Measurements from ENCODE around the gene ANKRD23.
"Not testable (repeated sequence)": the region's sequence is repeated elsewhere in the genome, so short reads cannot be mapped to it uniquely, and the experiment has no call there.

ANKRD23 gene

DNA sequence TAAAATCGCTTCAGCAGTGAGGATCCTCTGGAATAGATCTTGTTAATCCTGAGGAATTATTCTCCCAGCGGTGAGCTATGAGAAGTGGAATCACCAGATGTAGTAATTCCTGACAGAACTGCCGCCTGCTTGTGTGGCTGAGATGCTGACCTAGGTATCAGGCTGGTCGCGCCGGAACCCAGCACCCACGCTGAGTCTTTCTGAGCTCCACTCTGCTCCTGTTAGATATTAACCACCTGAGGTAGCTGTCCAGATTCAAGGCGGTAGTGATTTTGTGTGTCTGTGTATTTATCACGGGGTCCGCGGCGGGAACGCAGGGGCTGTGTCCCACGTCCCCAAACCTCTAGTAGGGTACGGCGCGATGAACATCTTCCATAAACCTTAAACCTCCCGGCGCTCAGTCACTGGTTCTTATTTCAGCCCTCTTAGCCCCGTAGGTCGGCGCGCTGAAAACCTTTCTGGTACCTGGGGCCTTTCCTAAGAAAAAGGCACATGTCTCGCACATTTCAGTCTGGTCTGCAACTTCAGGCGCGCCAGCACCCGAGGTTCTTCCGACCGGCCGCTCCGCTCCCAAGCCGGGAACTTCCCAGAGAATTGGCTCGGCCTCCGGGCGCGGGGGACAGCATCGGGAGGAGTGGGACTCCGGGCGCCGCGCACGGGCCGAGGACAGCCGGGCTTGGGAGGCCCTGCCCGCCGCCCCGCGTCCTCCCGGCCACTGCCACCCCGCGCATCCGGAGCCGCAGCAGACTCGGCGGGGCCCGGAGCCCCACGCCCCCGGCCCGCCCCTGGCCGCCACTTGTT lies 28.3 kb downstream of the ANKRD23 start:
- no peak for DNase-seq (ENCODE audit: low read depth)

GRCh38 chr2:96813656-96814055 lies 30.2 kb downstream of the ANKRD23 start:
- no peak for DNase-seq (ENCODE audit: low read depth)

DNA sequence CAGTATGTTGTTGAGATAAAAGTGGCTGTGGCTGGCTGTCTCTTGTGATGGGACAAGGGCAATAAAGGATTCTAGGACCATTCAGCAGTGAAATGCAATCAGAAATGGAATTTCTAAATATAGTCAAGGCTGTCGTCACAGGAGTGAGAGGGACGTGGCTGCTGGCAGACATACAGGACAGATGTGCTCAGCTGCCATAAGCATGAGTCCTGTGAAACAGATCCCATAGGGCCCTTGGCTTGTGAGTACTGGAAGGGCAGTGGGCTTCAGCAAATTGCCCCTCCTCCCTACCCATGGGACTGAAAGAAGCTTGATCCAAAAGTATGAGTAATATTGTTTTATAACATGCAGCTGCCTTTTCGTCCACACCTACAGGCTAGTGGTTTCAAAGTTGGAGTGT lies 31.9 kb downstream of the ANKRD23 start:
- no peak for DNase-seq (ENCODE audit: low read depth)

DNA sequence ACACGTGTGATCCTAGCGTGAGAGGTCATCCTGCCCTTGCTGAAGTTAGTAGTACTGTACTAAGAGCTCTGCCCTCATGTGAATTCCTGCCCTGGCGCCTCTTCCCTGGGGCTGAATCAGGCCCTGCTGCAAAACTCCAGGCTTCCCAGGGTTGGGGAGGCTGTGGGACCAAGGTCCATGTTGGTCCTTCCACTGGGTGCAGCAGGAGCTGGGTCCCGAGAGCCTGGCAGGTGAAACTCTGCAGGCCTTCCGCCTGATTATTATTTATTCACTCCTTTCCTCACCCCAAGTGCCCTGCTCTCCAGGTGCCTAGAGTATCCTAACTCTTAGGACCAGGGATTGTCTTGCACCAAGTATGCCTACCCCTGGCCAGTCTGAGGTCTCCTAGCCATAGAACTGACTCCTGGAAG lies 33.0 kb downstream of the ANKRD23 start:
- DNase-seq (ENCODE audit: low read depth): no peak

GRCh38 chr2:96809951-96810782 lies 33.7 kb downstream of the ANKRD23 start:
- no peak for DNase-seq (ENCODE audit: low read depth)

DNA sequence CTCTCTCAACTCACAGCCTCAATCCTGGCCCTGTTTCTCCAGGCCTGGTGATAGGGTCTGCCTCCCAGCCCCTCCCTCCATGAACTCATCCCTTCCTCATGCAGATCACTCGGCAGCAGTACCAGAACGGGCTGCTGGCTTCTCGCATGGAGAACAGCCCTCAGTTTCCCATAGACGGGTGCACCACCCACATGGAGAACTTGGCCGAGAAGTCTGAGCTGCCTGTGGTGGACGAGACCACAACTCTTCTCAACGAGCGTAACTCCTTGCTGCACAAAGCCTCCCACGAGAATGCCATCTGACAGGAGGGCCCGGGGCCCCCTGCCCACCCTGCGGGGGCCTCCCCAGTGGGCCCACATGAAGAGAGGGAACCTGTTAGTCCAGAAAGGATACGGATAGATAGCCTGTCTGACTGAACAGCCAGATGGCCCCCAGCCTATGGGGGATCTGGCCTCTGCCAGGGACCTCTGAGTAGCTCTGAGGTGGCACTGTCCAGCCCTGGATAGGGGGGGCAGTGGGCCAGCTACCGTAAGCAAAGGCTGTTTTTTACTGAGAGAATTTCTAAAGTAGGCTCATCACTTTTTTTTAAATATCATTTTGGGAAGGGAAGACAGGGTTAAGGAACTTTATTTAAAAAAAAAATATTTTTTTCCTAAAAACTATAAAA lies 34.5 kb downstream of the ANKRD23 start:
- no peak for DNase-seq (ENCODE audit: low read depth)

- no peak for DNase-seq (ENCODE audit: low read depth)
Observed at GRCh38 chr2:96808176-96808837, 35.5 kb downstream of the ANKRD23 start.

GRCh38 chr2:96807127-96807471 lies 36.7 kb downstream of the ANKRD23 start:
- no peak for DNase-seq (ENCODE audit: low read depth)

- peak; percentile 24 for DNase-seq (ENCODE audit: low read depth)
Observed at GRCh38 chr2:96806468-96807126, 37.2 kb downstream of the ANKRD23 start.

DNA sequence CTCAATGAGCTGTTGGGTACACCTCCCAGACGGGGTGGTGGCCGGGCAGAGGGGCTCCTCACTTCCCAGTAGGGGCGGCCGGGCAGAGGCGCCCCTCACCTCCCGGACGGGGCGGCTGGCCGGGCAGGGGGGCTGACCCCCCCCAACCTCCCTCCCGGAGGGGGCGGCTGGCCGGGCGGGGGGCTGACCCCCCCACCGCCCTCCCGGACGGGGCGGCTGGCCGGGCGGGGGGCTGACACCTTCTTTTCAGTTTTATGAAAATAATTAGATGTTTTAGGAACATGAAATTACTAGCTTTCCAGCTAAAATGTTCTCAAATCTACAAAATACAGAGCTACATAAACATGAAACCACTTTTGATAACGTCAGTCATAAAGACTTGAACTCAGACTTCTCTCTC lies 37.9 kb downstream of the ANKRD23 start:
- DNase-seq (ENCODE audit: low read depth): not testable (repeated sequence)

DNA sequence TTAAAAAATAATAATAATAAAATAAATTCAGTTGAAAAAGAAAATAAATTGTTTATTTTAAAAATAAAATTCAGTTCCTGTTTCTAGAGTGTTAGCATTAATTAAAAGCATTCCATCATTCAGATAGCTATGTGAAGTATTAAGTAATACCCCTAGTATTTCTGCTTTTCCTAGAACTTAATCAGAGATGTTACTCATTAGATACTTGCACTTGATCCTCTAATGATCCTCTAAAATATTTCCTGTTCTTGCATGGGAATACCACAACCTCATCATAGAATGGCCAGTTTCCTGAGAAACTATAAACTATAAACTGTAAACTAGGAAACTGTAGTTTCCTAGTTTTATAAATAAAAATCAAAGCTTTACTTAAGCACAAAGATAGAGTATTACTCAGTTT lies 38.8 kb downstream of the ANKRD23 start:
- DNase-seq (ENCODE audit: low read depth): no peak

- DNase-seq (ENCODE audit: low read depth): no peak
Observed at GRCh38 chr2:96802721-96803120, 41.1 kb downstream of the ANKRD23 start.

GRCh38 chr2:96801786-96802595 lies 41.8 kb downstream of the ANKRD23 start:
- DNase-seq (ENCODE audit: low read depth): peak; percentile 48

GRCh38 chr2:96801005-96801785 lies 42.6 kb downstream of the ANKRD23 start:
- DNase-seq (ENCODE audit: low read depth): peak; percentile 57

GRCh38 chr2:96800061-96801004 lies 43.5 kb downstream of the ANKRD23 start:
- DNase-seq (ENCODE audit: low read depth): no peak

DNA sequence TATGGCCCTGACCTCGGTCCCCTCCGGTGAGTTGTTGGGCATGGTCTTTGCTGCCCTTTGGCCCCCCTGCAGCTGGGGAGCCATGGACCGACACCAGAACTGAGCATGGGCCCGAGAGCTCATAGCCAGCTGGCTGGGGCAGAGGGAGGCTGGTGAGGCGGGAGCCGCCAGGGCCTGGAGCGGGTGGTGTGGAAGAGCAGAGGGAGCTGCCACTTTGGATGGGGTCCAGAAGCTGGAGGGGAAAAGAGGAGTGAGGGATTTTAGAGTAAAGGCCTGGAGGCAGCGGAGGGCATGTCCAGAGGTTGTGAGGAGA lies 44.2 kb downstream of the ANKRD23 start:
- DNase-seq (ENCODE audit: low read depth): no peak

DNA sequence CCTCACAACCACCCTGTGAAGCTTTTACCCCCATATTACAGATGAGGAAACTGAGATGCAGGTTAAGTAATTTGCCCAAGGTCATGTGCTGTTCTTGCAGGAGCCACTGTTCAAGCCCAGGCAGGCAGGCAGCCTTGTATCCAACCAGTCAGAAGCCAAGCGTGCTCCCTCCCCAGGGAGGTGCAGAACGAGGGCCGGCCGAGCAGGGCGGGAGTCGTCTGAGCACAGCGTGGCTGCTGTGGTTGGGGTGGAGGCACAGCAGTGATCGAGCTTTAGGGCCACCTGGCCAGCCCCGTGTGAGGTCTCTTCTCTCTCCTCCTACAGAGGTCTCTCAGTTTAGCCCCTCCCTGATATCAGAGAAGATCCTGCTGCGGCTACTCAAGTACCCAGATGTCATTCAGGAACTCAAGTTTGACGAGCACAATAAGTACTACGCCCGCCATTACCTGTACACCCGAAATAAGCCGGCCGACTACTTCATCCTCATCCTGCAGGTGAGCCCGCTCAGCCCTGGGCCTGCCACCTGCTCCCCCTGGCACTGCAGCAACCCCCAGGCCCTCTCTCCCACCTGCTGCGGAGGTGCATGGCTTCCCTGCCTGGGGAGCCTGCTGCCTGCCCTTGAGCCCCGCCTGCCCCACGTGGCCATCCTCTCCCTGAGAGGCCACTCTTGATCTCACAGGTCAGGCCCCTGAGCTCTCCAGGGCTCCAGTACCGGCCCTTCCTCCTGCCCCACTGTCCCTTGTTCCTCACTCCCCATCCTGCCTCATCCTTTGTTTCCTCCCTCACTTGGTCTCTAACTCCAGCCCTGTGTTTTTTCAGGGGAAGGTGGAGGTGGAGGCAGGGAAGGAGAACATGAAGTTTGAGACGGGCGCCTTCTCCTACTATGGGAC lies 44.8 kb downstream of the ANKRD23 start:
- DNase-seq (ENCODE audit: low read depth): no peak

GRCh38 chr2:96797066-96797625 lies 46.7 kb downstream of the ANKRD23 start:
- no peak for DNase-seq (ENCODE audit: low read depth)

Data from activated T-helper 9 cell treated with anti-CD3 and anti-CD28 coated beads, Interleukin-2, amount 50 U/mL, for 16 hours (primary cell).